HEK293 (cell line): ENCODE measurements around the gene RELCH.

Source experiments
- CTCF ChIA-PET: fragments of 350-600 bp; formaldehyde crosslinking; extraction: SDS; loops from one replicate; lab custom pipeline; 2021; ENCODE audit warnings: antibody characterized with exemption; lab: Yijun Ruan, JAX
- POLR2A ChIA-PET: fragments of 300-600 bp; formaldehyde crosslinking; extraction: SDS; loops from one replicate; lab custom pipeline; 2020; ENCODE audit warnings: antibody characterized with exemption, inconsistent platforms; lab: Yijun Ruan, JAX
- H3K27ac ChIP-seq: fragments of 200-500 bp; sonication (Bioruptor generic); 2 replicates; pipeline ENCODE4 v1.5.1; 2014; ENCODE audit warnings: low read depth, low read length, control low read depth, inconsistent platforms; ENCODE audit errors: extremely low read depth
- H3K36me3 ChIP-seq, 2 experiments: fragments of 200-500 bp in 1 of 2; sonication (Bioruptor generic) in 1 of 2; 1 replicate in 1 of 2; 2 replicates in 1 of 2; pipeline ENCODE4 v1.5.1; 2014 to 2017; ENCODE audit warnings: inconsistent platforms in 2 of 2, low read length in 2 of 2; ENCODE audit not compliant: control insufficient read depth in 2 of 2, insufficient read depth in 1 of 2
- H3K4me1 ChIP-seq: fragments of 200-500 bp; sonication (Bioruptor generic); 2 replicates; pipeline ENCODE4 v1.5.1; 2014; ENCODE audit warnings: mild to moderate bottlenecking, low read length, inconsistent platforms; ENCODE audit not compliant: control insufficient read depth, insufficient read depth
- H3K4me3 ChIP-seq: 2 replicates; pipeline ENCODE4 v1.5.1; 2011; ENCODE audit warnings: low read depth, mild to moderate bottlenecking, control low read depth, low read length, moderate library complexity
- H3K9me3 ChIP-seq: fragments of 200-500 bp; sonication (Bioruptor generic); 2 replicates; pipeline ENCODE4 v1.5.1; 2014; ENCODE audit warnings: low read depth, low read length, inconsistent platforms; ENCODE audit not compliant: control insufficient read depth, insufficient read depth
- BCL11B ChIP-seq: fragments of 450-650 bp; formaldehyde crosslinking; IDR thresholded peaks from 2 replicates; pipeline ENCODE4 v1.5.1; 2016; ENCODE audit warnings: low read depth, missing biosample characterization, missing genetic modification characterization
- GFI1B ChIP-seq: fragments of 450-650 bp; formaldehyde crosslinking; IDR thresholded peaks from 2 replicates; pipeline ENCODE4 v1.5.1; 2016; ENCODE audit warnings: missing biosample characterization, missing genetic modification characterization
- GLI4 ChIP-seq: fragments of 450-650 bp; formaldehyde crosslinking; IDR thresholded peaks from 2 replicates; pipeline ENCODE4 v1.5.1; 2016; ENCODE audit warnings: missing biosample characterization, missing genetic modification characterization
- GLIS1 ChIP-seq: fragments of 450-650 bp; formaldehyde crosslinking; IDR thresholded peaks from 2 replicates; pipeline ENCODE4 v1.5.1; 2016; ENCODE audit warnings: missing biosample characterization, missing genetic modification characterization
- INSM2 ChIP-seq: fragments of 450-650 bp; formaldehyde crosslinking; IDR thresholded peaks from 2 replicates; pipeline ENCODE4 v1.5.1; 2016; ENCODE audit warnings: missing biosample characterization, missing genetic modification characterization
- KLF1 ChIP-seq: fragments of 450-650 bp; formaldehyde crosslinking; IDR thresholded peaks from 2 replicates; pipeline ENCODE4 v1.5.1; 2016; ENCODE audit warnings: missing biosample characterization, missing genetic modification characterization
- KLF17 ChIP-seq: fragments of 450-650 bp; formaldehyde crosslinking; IDR thresholded peaks from 2 replicates; pipeline ENCODE4 v1.5.1; 2016; ENCODE audit warnings: missing biosample characterization, missing genetic modification characterization
- KLF9 ChIP-seq: fragments of 450-650 bp; formaldehyde crosslinking; IDR thresholded peaks from 2 replicates; pipeline ENCODE4 v1.5.1; 2016; ENCODE audit warnings: missing biosample characterization, missing genetic modification characterization, low read depth
- MEIS1 ChIP-seq: sonication (generic); formaldehyde crosslinking; IDR thresholded peaks from 2 replicates; pipeline ENCODE4 v1.8.1; 2022; ENCODE audit warnings: missing genetic modification reagents, mild to moderate bottlenecking, borderline replicate concordance
- PBX3 ChIP-seq: sonication (generic); formaldehyde crosslinking; IDR thresholded peaks from 2 replicates; pipeline ENCODE4 v1.8.1; 2022; ENCODE audit warnings: mild to moderate bottlenecking, moderate library complexity, missing genetic modification reagents
- PRDM10 ChIP-seq: fragments of 450-650 bp; formaldehyde crosslinking; IDR thresholded peaks from 2 replicates; pipeline ENCODE4 v1.5.1; 2016; ENCODE audit warnings: missing biosample characterization, missing genetic modification characterization
- SCRT1 ChIP-seq: fragments of 450-650 bp; formaldehyde crosslinking; IDR thresholded peaks from 2 replicates; pipeline ENCODE4 v1.5.1; 2016; ENCODE audit warnings: missing biosample characterization, missing genetic modification characterization, borderline replicate concordance
- YY1 ChIP-seq: fragments of 450-650 bp; formaldehyde crosslinking; IDR thresholded peaks from 2 replicates; pipeline ENCODE4 v1.5.1; 2018; ENCODE audit warnings: missing biosample characterization, missing genetic modification characterization
- ZBTB20 ChIP-seq: fragments of 450-650 bp; formaldehyde crosslinking; IDR thresholded peaks from 2 replicates; pipeline ENCODE4 v1.5.1; 2016; ENCODE audit warnings: missing biosample characterization, missing genetic modification characterization
- ZBTB26 ChIP-seq: fragments of 450-650 bp; formaldehyde crosslinking; optimal IDR thresholded peaks from 2 replicates; pipeline ENCODE3; 2016; ENCODE audit warnings: missing biosample characterization, mild to moderate bottlenecking, missing genetic modification characterization
- ZNF239 ChIP-seq: fragments of 450-650 bp; formaldehyde crosslinking; IDR thresholded peaks from 2 replicates; pipeline ENCODE4 v1.5.1; 2016; ENCODE audit warnings: missing biosample characterization, missing genetic modification characterization
- ZNF302 ChIP-seq: fragments of 450-650 bp; formaldehyde crosslinking; IDR thresholded peaks from 2 replicates; pipeline ENCODE4 v1.5.1; 2016; ENCODE audit warnings: missing biosample characterization, missing genetic modification characterization, low read depth
- ZNF48 ChIP-seq: fragments of 450-650 bp; formaldehyde crosslinking; IDR thresholded peaks from 2 replicates; pipeline ENCODE4 v1.5.1; 2016; ENCODE audit warnings: missing biosample characterization, missing genetic modification characterization
- ZNF571 ChIP-seq: fragments of 450-650 bp; formaldehyde crosslinking; IDR thresholded peaks from 2 replicates; pipeline ENCODE4 v1.5.0; 2017; ENCODE audit warnings: missing biosample characterization, missing genetic modification characterization
- ZNF626 ChIP-seq: fragments of 450-650 bp; sonication (Bioruptor Pico); formaldehyde crosslinking; IDR thresholded peaks from 2 replicates; pipeline ENCODE4 v1.5.1; 2018; ENCODE audit warnings: missing biosample characterization, missing genetic modification characterization, inconsistent platforms
- ZNF639 ChIP-seq: fragments of 450-650 bp; formaldehyde crosslinking; IDR thresholded peaks from 2 replicates; pipeline ENCODE4 v1.5.1; 2016; ENCODE audit warnings: missing biosample characterization, missing genetic modification characterization
- ZNF692 ChIP-seq: fragments of 450-650 bp; formaldehyde crosslinking; IDR thresholded peaks from 2 replicates; pipeline ENCODE4 v1.5.1; 2016; ENCODE audit warnings: missing biosample characterization, missing genetic modification characterization

The RELCH gene

GRCh38 chr18:62196980-62197379 is 9.9 kb downstream of the RELCH start:
- Histone ChIP-seq H3K36me3 (no peaks in the 10 kb centered on the region), H3K4me3 (no peak overlapping the region)
- POLR2A ChIA-PET, result interaction anchor here (3.7 kb wide), 1 partner anchor 10 kb away, joined by 23 read pairs; the partner anchor contains the start of genes PIGN and RELCH
- no peak for TF ChIP-seq ZNF48 (tag by site-specific recombination)
- TF ChIP-seq ZNF639 (tag by site-specific recombination), result no peak
- no peak for TF ChIP-seq ZNF692 (tag by site-specific recombination)
- no peak for TF ChIP-seq PBX3 (CRISPR knock-in tag)
- TF ChIP-seq PRDM10 (tag by site-specific recombination), result no peak
- no peak for TF ChIP-seq GLIS1 (tag by site-specific recombination)
- no peak for TF ChIP-seq SCRT1 (tag by site-specific recombination)
- TF ChIP-seq ZNF626 (tag by site-specific recombination), result no peak
- TF ChIP-seq GLI4, result no peak
- no peak for TF ChIP-seq GFI1B
- no peak for TF ChIP-seq MEIS1 (CRISPR knock-in tag)
- TF ChIP-seq ZNF571 (tag by site-specific recombination), result no peak
- no peak for TF ChIP-seq YY1 (tag by site-specific recombination)
- no peak for TF ChIP-seq ZNF239 (tag by site-specific recombination)
- no peak for TF ChIP-seq ZBTB26
- TF ChIP-seq ZNF302 (tag by site-specific recombination), result no peak
- TF ChIP-seq, all 188 proteins: peak for 0
- Histone ChIP-seq H3K4me1 (peaks cover 10% of the 10 kb centered on the region), H3K9me3 (no peaks in the 10 kb centered on the region), H3K27ac (no peak overlapping the region)
- CTCF ChIA-PET, result interaction anchor here (0.5 to 2.0 kb wide), 8 partner anchors 9 to 1347 kb away, joined by 3 to 9 read pairs (median 3); no protein-coding TSS in a partner anchor

- Histone ChIP-seq H3K9me3 (no peaks in the 10 kb centered on the region), H3K4me3 (no peak overlapping the region), H3K27ac (no peak overlapping the region), H3K4me1 (peaks cover 10% of the 10 kb centered on the region), H3K36me3 (no peaks in the 10 kb centered on the region; a peak in 1 of 3 replicates)
- ChIA-PET POLR2A (interaction anchor here (3.7 kb wide), 1 partner anchor 11 kb away, joined by 23 read pairs; the partner anchor contains the start of genes PIGN and RELCH), CTCF (interaction anchor here (0.6 to 2.0 kb wide), 3 partner anchors 8 to 52 kb away, joined by 3 to 9 read pairs (median 3); no protein-coding TSS in a partner anchor)
- TF ChIP-seq BCL11B (tag by site-specific recombination), result no peak
- TF ChIP-seq KLF9 (tag by site-specific recombination), result no peak
- TF ChIP-seq KLF1, result no peak
- TF ChIP-seq INSM2 (tag by site-specific recombination), result no peak
- TF ChIP-seq ZBTB20 (tag by site-specific recombination), result no peak
- no peak for TF ChIP-seq KLF17 (tag by site-specific recombination)
- TF ChIP-seq SCRT1 (tag by site-specific recombination), result no peak
Observed at GRCh38 chr18:62198259-62198658, 11.2 kb downstream of the RELCH start.
